Neural cell (in vitro differentiated cells): ENCODE measurements around the gene TMEM31. TPM values are rescaled to one million over a fixed set of nuclear protein-coding genes. Genes with fewer than 3 reads are reported as not detected.

ENCODE experiments used
- H2AFZ ChIP-seq: fragments of 200-600, 300-800 bp; sonication (generic), shearing (Covaris generic); 2 replicates; pipeline ENCODE4 v1.6.0; 2014; ENCODE audit warnings: low read depth, mild to moderate bottlenecking, antibody characterized with exemption, low read length, moderate library complexity
- H3F3A ChIP-seq: fragments of 200-600 bp; shearing (Covaris generic); 2 replicates; pipeline ENCODE4 v1.6.1; 2016; ENCODE audit warnings: mild to moderate bottlenecking, moderate library complexity, mixed read lengths, antibody characterized with exemption, low read length; ENCODE audit not compliant: insufficient read depth, poor library complexity, severe bottlenecking
- H3K27ac ChIP-seq: fragments of 200-600, 300-800 bp; sonication (generic), shearing (Covaris generic); 2 replicates; pipeline ENCODE4 v1.5.1; 2014; ENCODE audit warnings: mild to moderate bottlenecking, low read length, moderate library complexity
- H3K27me3 ChIP-seq: fragments of 300-800, 200-600 bp; sonication (generic), shearing (Covaris generic); 2 replicates; pipeline ENCODE4 v1.6.0; 2014; ENCODE audit warnings: mild to moderate bottlenecking, low read depth, low read length, moderate library complexity; ENCODE audit not compliant: insufficient read depth
- H3K36me3 ChIP-seq: fragments of 300-800, 200-600 bp; sonication (generic), shearing (Covaris generic); 2 replicates; pipeline ENCODE4 v1.5.1; 2014; ENCODE audit warnings: mild to moderate bottlenecking, antibody characterized with exemption, low read length, moderate library complexity; ENCODE audit not compliant: insufficient read depth
- H3K4me2 ChIP-seq: fragments of 300-800, 200-600 bp; sonication (generic), shearing (Covaris generic); 2 replicates; pipeline ENCODE4 v1.6.0; 2014; ENCODE audit warnings: mild to moderate bottlenecking, low read length
- H3K4me3 ChIP-seq: fragments of 300-800, 200-600 bp; sonication (generic), shearing (Covaris generic); 2 replicates; pipeline ENCODE4 v1.5.1; 2014; ENCODE audit warnings: mild to moderate bottlenecking, low read length, moderate library complexity
- H3K79me2 ChIP-seq: fragments of 200-600 bp; shearing (Covaris generic); replicated peaks from 2 replicates; pipeline ENCODE4 v1.6.0; 2014; ENCODE audit warnings: mild to moderate bottlenecking, low read length, moderate library complexity; ENCODE audit not compliant: insufficient read depth
- H3K9ac ChIP-seq: fragments of 300-800, 200-600 bp; sonication (generic), shearing (Covaris generic); 2 replicates; pipeline ENCODE4 v1.6.1; 2016; ENCODE audit warnings: mild to moderate bottlenecking, low read length, mixed read lengths
- H3K9me2 ChIP-seq: fragments of 200-600 bp; shearing (Covaris generic); 2 replicates; pipeline ENCODE4 v1.6.1; 2016; ENCODE audit warnings: mild to moderate bottlenecking, low read length, mixed read lengths; ENCODE audit not compliant: insufficient read depth
- H3K9me3 ChIP-seq: fragments of 200-600, 300-800 bp; sonication (generic), shearing (Covaris generic); 2 replicates; pipeline ENCODE4 v1.6.1; 2016; ENCODE audit warnings: mild to moderate bottlenecking, mixed run types, low read length, moderate library complexity, mixed read lengths
- H4K20me1 ChIP-seq: fragments of 200-600 bp; shearing (Covaris generic); 2 replicates; pipeline ENCODE4 v1.6.1; 2016; ENCODE audit warnings: mild to moderate bottlenecking, mixed run types; ENCODE audit not compliant: insufficient read depth
- CTCF ChIP-seq: fragments of 450-650 bp; IDR thresholded peaks from 2 replicates; pipeline ENCODE4 v1.5.1; 2014; ENCODE audit warnings: antibody characterized with exemption, mild to moderate bottlenecking, moderate library complexity; ENCODE audit not compliant: poor library complexity, severe bottlenecking
- EP300 ChIP-seq: fragments of 450-650 bp; conservative IDR thresholded peaks from 2 replicates; pipeline ENCODE4 v1.6.1; 2014; ENCODE audit warnings: antibody characterized with exemption, mild to moderate bottlenecking, moderate library complexity; ENCODE audit not compliant: poor library complexity, severe bottlenecking
- EZH2 ChIP-seq: fragments of 200-600, 300-800 bp; shearing (Covaris generic), sonication (generic); IDR thresholded peaks from 2 replicates; pipeline ENCODE4 v1.6.1; 2014; ENCODE audit warnings: antibody characterized with exemption, low read length, borderline replicate concordance, mild to moderate bottlenecking; ENCODE audit not compliant: insufficient read depth, poor library complexity, severe bottlenecking
- MXI1 ChIP-seq: fragments of 450-650 bp; conservative IDR thresholded peaks from 2 replicates; pipeline ENCODE4 v1.6.1; 2014; ENCODE audit warnings: antibody characterized with exemption, mild to moderate bottlenecking; ENCODE audit not compliant: poor library complexity, severe bottlenecking
- POLR2AphosphoS5 ChIP-seq: IDR thresholded peaks from 2 replicates; pipeline ENCODE4 v1.6.1; 2012
- RAD21 ChIP-seq: fragments of 450-650 bp; conservative IDR thresholded peaks from 2 replicates; pipeline ENCODE4 v1.6.1; 2014; ENCODE audit warnings: antibody characterized with exemption, mild to moderate bottlenecking, moderate library complexity
- SMC3 ChIP-seq: fragments of 450-650 bp; conservative IDR thresholded peaks from 2 replicates; pipeline ENCODE4 v1.6.1; 2014; ENCODE audit warnings: antibody characterized with exemption, mild to moderate bottlenecking, moderate library complexity; ENCODE audit not compliant: poor library complexity
- TAF1 ChIP-seq: IDR thresholded peaks from 2 replicates; pipeline ENCODE4 v1.6.1; 2012; ENCODE audit warnings: low read depth
- polyA plus RNA-seq: library from polyadenylated mRNA; depleted of rRNA; stranded (reverse); fragments of >200 nt; gene quantifications from 2 replicates; pipeline ENCODE4 v1.2.3, GENCODE V29; 2014
- TF ChIP-seq, protein P1 (sequence below): IDR thresholded peaks from 2 replicates; pipeline ENCODE4 v1.6.1; 2012; ENCODE audit warnings: borderline replicate concordance

Gene TMEM31
- polyA plus RNA-seq, 1 donor from 2014 or later: 1.0 TPM

GRCh38 chrX:103741879-103742278, 31.2 kb downstream of the TMEM31 start:
- Histone ChIP-seq H3K9me2 (no peaks in the 10 kb centered on the region), H3K9ac (no peak overlapping the region), H3K36me3 (no peaks in the 10 kb centered on the region), H3F3A (no peaks in the 10 kb centered on the region), H4K20me1 (no peaks in the 10 kb centered on the region), H3K79me2 (no peaks in the 10 kb centered on the region), H3K4me3 (no peak overlapping the region), H3K4me2 (no peak overlapping the region), H3K27me3 (no peaks in the 10 kb centered on the region), H3K9me3 (no peaks in the 10 kb centered on the region), H3K27ac (no peak overlapping the region), H2AFZ (no peak overlapping the region)
- TF ChIP-seq MXI1: no peak
- no peak for TF ChIP-seq RAD21
- TF ChIP-seq CTCF: no peak
- TF ChIP-seq EP300: no peak
- TF ChIP-seq, protein P1, sequence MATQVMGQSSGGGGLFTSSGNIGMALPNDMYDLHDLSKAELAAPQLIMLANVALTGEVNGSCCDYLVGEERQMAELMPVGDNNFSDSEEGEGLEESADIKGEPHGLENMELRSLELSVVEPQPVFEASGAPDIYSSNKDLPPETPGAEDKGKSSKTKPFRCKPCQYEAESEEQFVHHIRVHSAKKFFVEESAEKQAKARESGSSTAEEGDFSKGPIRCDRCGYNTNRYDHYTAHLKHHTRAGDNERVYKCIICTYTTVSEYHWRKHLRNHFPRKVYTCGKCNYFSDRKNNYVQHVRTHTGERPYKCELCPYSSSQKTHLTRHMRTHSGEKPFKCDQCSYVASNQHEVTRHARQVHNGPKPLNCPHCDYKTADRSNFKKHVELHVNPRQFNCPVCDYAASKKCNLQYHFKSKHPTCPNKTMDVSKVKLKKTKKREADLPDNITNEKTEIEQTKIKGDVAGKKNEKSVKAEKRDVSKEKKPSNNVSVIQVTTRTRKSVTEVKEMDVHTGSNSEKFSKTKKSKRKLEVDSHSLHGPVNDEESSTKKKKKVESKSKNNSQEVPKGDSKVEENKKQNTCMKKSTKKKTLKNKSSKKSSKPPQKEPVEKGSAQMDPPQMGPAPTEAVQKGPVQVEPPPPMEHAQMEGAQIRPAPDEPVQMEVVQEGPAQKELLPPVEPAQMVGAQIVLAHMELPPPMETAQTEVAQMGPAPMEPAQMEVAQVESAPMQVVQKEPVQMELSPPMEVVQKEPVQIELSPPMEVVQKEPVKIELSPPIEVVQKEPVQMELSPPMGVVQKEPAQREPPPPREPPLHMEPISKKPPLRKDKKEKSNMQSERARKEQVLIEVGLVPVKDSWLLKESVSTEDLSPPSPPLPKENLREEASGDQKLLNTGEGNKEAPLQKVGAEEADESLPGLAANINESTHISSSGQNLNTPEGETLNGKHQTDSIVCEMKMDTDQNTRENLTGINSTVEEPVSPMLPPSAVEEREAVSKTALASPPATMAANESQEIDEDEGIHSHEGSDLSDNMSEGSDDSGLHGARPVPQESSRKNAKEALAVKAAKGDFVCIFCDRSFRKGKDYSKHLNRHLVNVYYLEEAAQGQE: no peak
- TF ChIP-seq EZH2: no peak
- TF ChIP-seq POLR2AphosphoS5: no peak
- no peak for TF ChIP-seq TAF1
- TF ChIP-seq SMC3: no peak

DNA sequence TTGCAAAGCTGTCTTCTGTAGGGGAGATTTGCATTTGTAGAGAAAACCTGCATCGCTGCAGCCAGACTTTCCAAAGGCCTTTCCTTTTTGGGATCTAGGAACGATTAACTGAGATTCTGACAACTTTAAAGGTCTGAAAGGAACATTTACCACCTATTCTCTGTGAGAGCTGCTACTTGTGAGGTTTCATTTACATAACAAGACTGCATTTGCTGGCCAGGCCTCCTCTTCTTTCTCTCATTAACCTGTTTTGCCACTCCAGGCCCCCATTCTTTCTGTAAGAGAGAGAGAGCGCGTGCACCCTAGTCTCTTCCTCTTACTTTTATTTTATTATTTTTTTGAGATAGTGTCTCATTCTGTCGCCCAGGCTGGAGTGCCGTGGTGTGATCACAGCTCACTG, 31.6 kb downstream of the TMEM31 start:
- Histone ChIP-seq H3K9ac (no peak overlapping the region), H3K79me2 (no peaks in the 10 kb centered on the region), H3K36me3 (no peaks in the 10 kb centered on the region), H3K27me3 (no peaks in the 10 kb centered on the region), H3K9me2 (no peaks in the 10 kb centered on the region), H4K20me1 (no peaks in the 10 kb centered on the region), H3K27ac (no peak overlapping the region), H3F3A (no peaks in the 10 kb centered on the region), H3K4me2 (no peak overlapping the region), H2AFZ (no peak overlapping the region), H3K9me3 (no peaks in the 10 kb centered on the region), H3K4me3 (no peak overlapping the region)
- no peak for TF ChIP-seq POLR2AphosphoS5
- TF ChIP-seq MXI1: no peak
- no peak for TF ChIP-seq SMC3
- TF ChIP-seq EP300: no peak
- no peak for TF ChIP-seq CTCF
- no peak for TF ChIP-seq TAF1
- TF ChIP-seq EZH2: no peak
- TF ChIP-seq, protein P1: no peak
